Activated CD4-positive, alpha-beta T cell treated with anti-CD3 and anti-CD28 coated beads for 1 hour (primary cell): ENCODE measurements around the gene ASTN2.

ENCODE experiments used
- DNase-seq: peaks from one replicate; pipeline ENCODE4 v3.0.0-alpha.2; 2020

Gene ASTN2

GRCh38 chr9:117234103-117234502, 180.8 kb downstream of the ASTN2 start:
- no peak for DNase-seq

GRCh38 chr9:117233016-117233415, 181.8 kb downstream of the ASTN2 start:
- DNase-seq: no peak

GRCh38 chr9:117232281-117232680, 182.6 kb downstream of the ASTN2 start:
- DNase-seq: no peak

- no peak for DNase-seq
Observed at GRCh38 chr9:117231012-117231411, 183.8 kb downstream of the ASTN2 start.

- DNase-seq: no peak
Observed at GRCh38 chr9:117224695-117225094, 190.2 kb downstream of the ASTN2 start.

- DNase-seq: no peak
Observed at GRCh38 chr9:117218951-117219350, 195.9 kb downstream of the ASTN2 start.

GRCh38 chr9:117214416-117214815, 200.4 kb downstream of the ASTN2 start:
- DNase-seq: no peak

GRCh38 chr9:117211280-117211679, 203.6 kb downstream of the ASTN2 start:
- DNase-seq: no peak

GRCh38 chr9:117205806-117206205, 209.1 kb downstream of the ASTN2 start:
- DNase-seq: no peak

GRCh38 chr9:117204971-117205370, 209.9 kb downstream of the ASTN2 start:
- DNase-seq: no peak

GRCh38 chr9:117191504-117192261, 223.2 kb downstream of the ASTN2 start:
- DNase-seq: no peak

GRCh38 chr9:117189121-117189520, 225.7 kb downstream of the ASTN2 start:
- DNase-seq: no peak

GRCh38 chr9:117188394-117188793, 226.5 kb downstream of the ASTN2 start:
- DNase-seq: no peak

GRCh38 chr9:117187498-117187897, 227.4 kb downstream of the ASTN2 start:
- no peak for DNase-seq

GRCh38 chr9:117184173-117184572, 230.7 kb downstream of the ASTN2 start:
- no peak for DNase-seq

- DNase-seq: no peak
Observed at GRCh38 chr9:117182046-117182445, 232.8 kb downstream of the ASTN2 start.

GRCh38 chr9:117180896-117181445, 233.9 kb downstream of the ASTN2 start:
- DNase-seq: no peak

GRCh38 chr9:117178596-117179375, 236.1 kb downstream of the ASTN2 start:
- DNase-seq: no peak

GRCh38 chr9:117170567-117170966, 244.3 kb downstream of the ASTN2 start:
- no peak for DNase-seq

- DNase-seq: no peak
Observed at GRCh38 chr9:117169089-117169621, 245.7 kb downstream of the ASTN2 start.

GRCh38 chr9:117164512-117164911, 250.3 kb downstream of the ASTN2 start:
- DNase-seq: no peak

GRCh38 chr9:117160254-117160653, 254.6 kb downstream of the ASTN2 start:
- DNase-seq: no peak

- no peak for DNase-seq
Observed at GRCh38 chr9:117156771-117157535, 257.9 kb downstream of the ASTN2 start.
